Melanocyte of skin (primary cell): ENCODE measurements around the gene OR4D6. TPM values are rescaled to one million over a fixed set of nuclear protein-coding genes. Genes with fewer than 3 reads are reported as not detected.

ENCODE experiments used
- total RNA-seq, 2 donors: library from RNA; depleted of rRNA; stranded (reverse); fragments of >200 nt; gene quantifications; 2 replicates each; pipeline ENCODE4 v1.2.3, GENCODE V29; 2012

Gene OR4D6
- total RNA-seq, result not detected

GRCh38 chr11:59456661-59457060 is at the start of gene OR4D6:
TSS of gene OR4D6 (plus strand) at chr11:59456961. CDS start at chr11:59456961, 0 bp downstream.

GRCh38 chr11:59426361-59427067 is 30.2 kb upstream of the OR4D6 start, which contains the start of gene OR5A2:
TSS of gene OR5A2 (minus strand) at chr11:59426413. CDS start at chr11:59422953, 3,460 bp downstream.

GRCh38 chr11:59436169-59436568 is 20.6 kb upstream of the OR4D6 start, which contains the start of gene OR5A1:
TSS of gene OR5A1 (plus strand) at chr11:59436469. CDS start at chr11:59443169, 6,700 bp downstream.

GRCh38 chr11:59473015-59473414 is 16.3 kb downstream of the OR4D6 start, which contains the start of gene OR4D10:
TSS of gene OR4D10 (plus strand) at chr11:59473315. CDS start at chr11:59477430, 4,115 bp downstream.

GRCh38 chr11:59503276-59503675 is 46.5 kb downstream of the OR4D6 start, which contains the start of gene OR4D11:
TSS of gene OR4D11 (plus strand) at chr11:59503576. CDS start at chr11:59503576, 0 bp downstream.

Other genes with a start within 250 kb of the OR4D6 start
- gene MPEG1, start 244.0 kb upstream of the OR4D6 start, total RNA-seq, result not detected
- not detected for gene OR5AN1, start 98.1 kb upstream of the OR4D6 start, total RNA-seq
- gene OR5A2, start 30.5 kb upstream of the OR4D6 start, total RNA-seq, result not detected
- not detected for gene OR5A1, start 20.5 kb upstream of the OR4D6 start, total RNA-seq
- gene OR4D10, start 16.4 kb downstream of the OR4D6 start, total RNA-seq, result not detected
- gene OR4D11, start 46.6 kb downstream of the OR4D6 start, total RNA-seq, result not detected
- gene OR4D9, start 54.6 kb downstream of the OR4D6 start, total RNA-seq, result not detected
- 10 to 100 TPM; 28.3 to 28.9 TPM for gene OSBP, start 158.8 kb downstream of the OR4D6 start, total RNA-seq
- 10 to 100 TPM; 23.1 to 29.6 TPM for gene PATL1, start 212.1 kb downstream of the OR4D6 start, total RNA-seq